ENCODE data around the gene HDLBP.

HDLBP gene

GRCh38 chr2:241183221-241183620, 132.3 kb downstream of the HDLBP start:
- TF ChIP-seq, protein P1, sequence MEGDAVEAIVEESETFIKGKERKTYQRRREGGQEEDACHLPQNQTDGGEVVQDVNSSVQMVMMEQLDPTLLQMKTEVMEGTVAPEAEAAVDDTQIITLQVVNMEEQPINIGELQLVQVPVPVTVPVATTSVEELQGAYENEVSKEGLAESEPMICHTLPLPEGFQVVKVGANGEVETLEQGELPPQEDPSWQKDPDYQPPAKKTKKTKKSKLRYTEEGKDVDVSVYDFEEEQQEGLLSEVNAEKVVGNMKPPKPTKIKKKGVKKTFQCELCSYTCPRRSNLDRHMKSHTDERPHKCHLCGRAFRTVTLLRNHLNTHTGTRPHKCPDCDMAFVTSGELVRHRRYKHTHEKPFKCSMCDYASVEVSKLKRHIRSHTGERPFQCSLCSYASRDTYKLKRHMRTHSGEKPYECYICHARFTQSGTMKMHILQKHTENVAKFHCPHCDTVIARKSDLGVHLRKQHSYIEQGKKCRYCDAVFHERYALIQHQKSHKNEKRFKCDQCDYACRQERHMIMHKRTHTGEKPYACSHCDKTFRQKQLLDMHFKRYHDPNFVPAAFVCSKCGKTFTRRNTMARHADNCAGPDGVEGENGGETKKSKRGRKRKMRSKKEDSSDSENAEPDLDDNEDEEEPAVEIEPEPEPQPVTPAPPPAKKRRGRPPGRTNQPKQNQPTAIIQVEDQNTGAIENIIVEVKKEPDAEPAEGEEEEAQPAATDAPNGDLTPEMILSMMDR (IDR thresholded peaks at IDR 0.05): no peak

GRCh38 chr2:241182531-241183133, 132.8 kb downstream of the HDLBP start:
- TF ChIP-seq, protein P1 (IDR thresholded peaks at IDR 0.05): no peak

DNA sequence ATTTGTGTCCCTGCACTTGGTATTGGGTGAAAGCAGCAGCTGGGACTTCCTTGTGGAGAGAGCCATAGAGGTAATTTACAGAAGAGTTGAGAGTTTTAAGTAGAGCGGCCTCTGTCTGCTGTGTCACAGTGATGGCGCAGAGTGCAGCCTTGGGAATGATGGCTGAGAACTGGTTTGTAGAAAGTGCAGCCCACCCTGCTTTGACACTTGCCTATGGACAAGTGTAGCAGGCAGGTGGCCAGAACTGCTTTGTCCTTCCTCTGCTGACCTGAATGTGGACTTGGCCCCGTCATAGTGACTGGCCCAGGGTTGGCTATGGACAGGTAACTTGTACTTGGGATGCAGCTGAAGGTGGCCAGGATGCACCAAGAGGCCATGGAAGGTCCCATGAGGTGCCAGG, 133.3 kb downstream of the HDLBP start:
- TF ChIP-seq, protein P1 (IDR thresholded peaks at IDR 0.05): no peak

- TF ChIP-seq, protein P1 (IDR thresholded peaks at IDR 0.05): no peak
Measured at GRCh38 chr2:241180495-241180894, 135.0 kb downstream of the HDLBP start.

GRCh38 chr2:241179899-241180298, 135.6 kb downstream of the HDLBP start:
- TF ChIP-seq, protein P1 (IDR thresholded peaks at IDR 0.05): no peak

DNA sequence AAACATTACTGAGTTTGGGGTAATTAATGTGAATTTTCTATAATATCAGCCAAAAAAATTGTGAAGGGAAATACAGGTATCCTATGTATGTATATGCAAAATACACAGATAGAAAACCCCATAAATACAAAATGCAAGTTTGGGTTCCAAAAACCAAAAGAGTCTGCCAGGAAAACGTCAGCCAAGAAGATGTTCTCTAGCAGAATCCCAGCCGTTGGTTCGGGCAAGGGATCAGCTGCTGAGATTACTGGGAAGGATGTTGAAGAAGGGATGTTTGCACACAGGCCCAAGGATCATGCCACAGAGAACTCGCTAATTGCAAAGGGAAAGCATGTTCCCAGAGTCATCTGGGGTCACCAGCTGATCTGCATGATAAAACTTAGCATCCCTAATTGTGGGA, 136.5 kb downstream of the HDLBP start:
- TF ChIP-seq, protein P1 (IDR thresholded peaks at IDR 0.05): no peak

DNA sequence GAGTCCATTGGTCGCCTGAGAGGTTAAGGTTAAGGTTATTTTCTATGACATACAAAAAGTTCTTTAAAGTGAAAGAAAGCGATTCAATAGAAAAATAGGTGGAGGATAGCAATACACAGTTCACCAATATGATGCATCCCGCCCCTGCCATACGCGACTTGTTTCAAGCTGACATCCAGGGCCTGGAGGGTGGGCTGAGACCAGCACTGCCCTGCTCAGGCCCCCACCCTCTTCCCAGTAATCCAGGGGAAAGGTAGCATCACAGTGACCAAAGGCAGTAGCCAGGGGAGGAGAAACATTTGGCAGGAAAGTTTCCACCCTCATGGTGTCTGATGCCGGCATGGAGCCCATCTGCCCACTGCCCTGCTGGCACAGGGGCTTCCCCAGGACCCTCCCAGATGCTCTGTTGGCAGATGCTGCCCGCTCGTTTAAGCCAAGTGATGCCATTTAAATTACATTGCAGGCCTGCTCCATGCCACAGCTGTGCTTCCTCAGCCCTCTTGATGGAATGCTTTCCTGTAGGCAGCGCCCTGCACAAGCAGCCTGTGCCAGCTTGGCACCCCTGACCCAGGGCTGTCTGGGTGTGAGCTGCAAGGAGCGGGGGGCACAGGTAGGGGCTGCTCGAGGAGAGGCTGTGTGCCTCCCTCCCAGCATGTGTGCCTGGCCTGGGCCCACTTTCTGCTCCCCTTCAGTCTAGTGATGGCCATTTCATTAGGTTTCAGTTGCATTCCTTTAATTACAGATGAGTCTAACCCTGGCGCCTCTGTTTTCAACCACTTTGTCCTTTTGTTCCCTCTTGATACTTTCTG, 137.7 kb downstream of the HDLBP start:
- TF ChIP-seq, protein P1 (IDR thresholded peaks at IDR 0.05): no peak

Measured in LNCAP (cell line).